GM23338 (cell line): ENCODE measurements around the gene KRTAP10-1.

ENCODE experiments used
- CTCF ChIP-seq, 2 experiments: fragments of 200-600 bp in 1 of 2; sonication (generic) in 1 of 2; conservative IDR thresholded peaks; 2 replicates each; pipeline versions ENCODE4 v1.5.1 to v1.6.1; 2016 to 2017; ENCODE audit warnings: antibody characterized with exemption in 2 of 2, low read depth in 2 of 2, mild to moderate bottlenecking in 2 of 2, moderate library complexity in 1 of 2
- REST ChIP-seq: IDR thresholded peaks from one replicate; pipeline ENCODE4 v1.6.1; 2018; ENCODE audit warnings: antibody characterized with exemption; ENCODE audit not compliant: unreplicated experiment
- ZNF331 ChIP-seq: fragments of 250-450 bp; sonication (Bioruptor Pico); IDR thresholded peaks from 2 replicates; pipeline ENCODE4 v1.5.0; 2020; ENCODE audit warnings: low read depth, mild to moderate bottlenecking, moderate library complexity

- TF ChIP-seq REST = no peak
- no peak for TF ChIP-seq CTCF (conservative IDR thresholded peaks at IDR 0.05; ENCODE audit: low read depth in 2 of 2)
- TF ChIP-seq ZNF331 (CRISPR knock-in tag) = no peak
Measured at GRCh38 chr21:44529503-44530125, 10.4 kb downstream of the KRTAP10-1 start.
